Transverse colon (tissue), 4 donors: Measurements from ENCODE around the gene MASTL. TPM values are rescaled to one million over a fixed set of nuclear protein-coding genes. Genes with fewer than 3 reads are reported as not detected.

Experiments
- DNase-seq: peaks from one replicate; pipeline ENCODE4 v3.0.0-alpha.2; 2019
- H3K27ac ChIP-seq, 4 donors: fragments of 200-600 bp; sonication (generic); 2 replicates each; pipeline ENCODE4 v1.5.1; 2016 to 2018; ENCODE audit warnings: inconsistent platforms in 4 of 4
- H3K27me3 ChIP-seq: fragments of 200-600 bp; sonication (generic); 2 replicates; pipeline ENCODE4 v1.5.1; 2017; ENCODE audit warnings: inconsistent platforms
- H3K36me3 ChIP-seq, 4 donors: fragments of 200-600 bp; sonication (generic); 2 replicates each; pipeline ENCODE4 v1.5.1; 2017 to 2019; ENCODE audit warnings: inconsistent platforms in 4 of 4
- H3K4me1 ChIP-seq, 4 donors: fragments of 200-600 bp; sonication (generic); 2 replicates each; pipeline ENCODE4 v1.5.1; 2017 to 2020; ENCODE audit warnings: inconsistent platforms in 4 of 4
- H3K4me3 ChIP-seq, 4 donors: fragments of 200-600 bp; sonication (generic); 1 replicate in 1 of 4; 2 replicates in 3 of 4; pipeline versions ENCODE4 v1.5.1 to v1.6.1; 2017 to 2019; ENCODE audit warnings: inconsistent platforms in 4 of 4
- H3K9me3 ChIP-seq, 2 donors: fragments of 200-600 bp; sonication (generic); 2 replicates each; pipeline ENCODE4 v1.5.1; 2017 to 2019; ENCODE audit warnings: inconsistent platforms in 2 of 2
- EP300 ChIP-seq: sonication (generic); formaldehyde crosslinking; IDR thresholded peaks from one replicate; pipeline ENCODE4 v1.6.1; 2017; ENCODE audit warnings: antibody characterized with exemption, low read depth
- POLR2A ChIP-seq: fragments of 450-650 bp; IDR thresholded peaks from one replicate; pipeline ENCODE4 v1.6.1; 2016; ENCODE audit warnings: antibody characterized with exemption, mild to moderate bottlenecking, moderate library complexity
- POLR2AphosphoS5 ChIP-seq, 3 donors: sonication (generic); formaldehyde crosslinking; IDR thresholded peaks; one replicate each; pipeline ENCODE4 v1.6.1; 2016; ENCODE audit warnings: antibody characterized with exemption in 3 of 3
- WGBS, 2 donors: methylation state at CpG; one replicate each; pipeline ENCODE4 v1.1.5; 2018; ENCODE audit warnings: low coverage in 1 of 2; 5-methylcytosine and 5-hydroxymethylcytosine counted together
- in situ Hi-C, 4 donors: fragments of 200-750 bp; cut with MboI; loops; one replicate each; pipeline versions ENCODE4 v1.15.0 to v1.15.1; 2017; ENCODE audit warnings: low sequenced_read_pairs in 3 of 4, low pct_ligation_motif_present in 1 of 4, low pct_unique_long_range_greater_than_20kb in 1 of 4
- intact Hi-C: fragments of 100-400 bp; cut with DNase I; formaldehyde crosslinking; loops from one replicate; pipeline ENCODE4 v1.15.1; 2023; ENCODE audit warnings: low total_unique reads
- total RNA-seq, 4 donors: library from RNA; depleted of rRNA; stranded (reverse); fragments of >200 nt; gene quantifications; one replicate each; pipeline ENCODE4 v1.1.0, GENCODE V29; 2016
- TF ChIP-seq, protein P1 (sequence below), 5 experiments: fragments of 200-600 bp in 3 of 5; fragments of 450-650 bp in 2 of 5; sonication (generic) in 3 of 5; IDR thresholded peaks; 1 replicate in 2 of 5; 2 replicates in 3 of 5; pipeline ENCODE4 v1.5.1; 2016 to 2017; ENCODE audit warnings: antibody characterized with exemption in 5 of 5, inconsistent platforms in 3 of 5, mild to moderate bottlenecking in 2 of 5, moderate library complexity in 1 of 5

Gene MASTL
- total RNA-seq, 4 donors from 2014 or later: 1.6 to 7.6 (median 6.0) TPM

DNA sequence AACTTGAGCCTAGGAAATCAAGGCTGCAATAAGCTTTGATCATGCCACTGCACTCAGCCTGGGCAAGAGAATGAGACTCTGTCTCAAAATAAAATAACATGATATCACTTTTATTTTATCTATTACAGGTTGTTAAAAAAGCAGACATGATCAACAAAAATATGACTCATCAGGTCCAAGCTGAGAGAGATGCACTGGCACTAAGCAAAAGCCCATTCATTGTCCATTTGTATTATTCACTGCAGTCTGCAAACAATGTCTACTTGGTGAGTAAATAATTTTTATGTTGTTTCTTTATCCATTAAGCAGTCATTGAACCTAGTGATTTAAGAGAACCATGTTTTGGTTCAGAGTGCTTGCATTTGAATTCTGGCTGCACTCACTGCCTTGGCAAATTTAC is 3.3 kb downstream of the MASTL start:
- in situ Hi-C loops (no loop called here), intact Hi-C loops (no loop called here)
- Histone ChIP-seq H3K4me1 (peaks cover 0 to 16% (median 7%) of the 10 kb centered on the region in 4 donors), H3K4me3 (no peak overlapping the region), H3K9me3 (no peaks in the 10 kb centered on the region), H3K36me3 (peaks cover 0 to 41% (median 14%) of the 10 kb centered on the region in 4 donors), H3K27ac (no peak overlapping the region), H3K27me3 (no peaks in the 10 kb centered on the region)
- no peak for DNase-seq
- TF ChIP-seq POLR2AphosphoS5 (IDR thresholded peaks at IDR 0.05) (no peak), POLR2A (no peak), EP300 (no peak)
- TF ChIP-seq, protein P1, sequence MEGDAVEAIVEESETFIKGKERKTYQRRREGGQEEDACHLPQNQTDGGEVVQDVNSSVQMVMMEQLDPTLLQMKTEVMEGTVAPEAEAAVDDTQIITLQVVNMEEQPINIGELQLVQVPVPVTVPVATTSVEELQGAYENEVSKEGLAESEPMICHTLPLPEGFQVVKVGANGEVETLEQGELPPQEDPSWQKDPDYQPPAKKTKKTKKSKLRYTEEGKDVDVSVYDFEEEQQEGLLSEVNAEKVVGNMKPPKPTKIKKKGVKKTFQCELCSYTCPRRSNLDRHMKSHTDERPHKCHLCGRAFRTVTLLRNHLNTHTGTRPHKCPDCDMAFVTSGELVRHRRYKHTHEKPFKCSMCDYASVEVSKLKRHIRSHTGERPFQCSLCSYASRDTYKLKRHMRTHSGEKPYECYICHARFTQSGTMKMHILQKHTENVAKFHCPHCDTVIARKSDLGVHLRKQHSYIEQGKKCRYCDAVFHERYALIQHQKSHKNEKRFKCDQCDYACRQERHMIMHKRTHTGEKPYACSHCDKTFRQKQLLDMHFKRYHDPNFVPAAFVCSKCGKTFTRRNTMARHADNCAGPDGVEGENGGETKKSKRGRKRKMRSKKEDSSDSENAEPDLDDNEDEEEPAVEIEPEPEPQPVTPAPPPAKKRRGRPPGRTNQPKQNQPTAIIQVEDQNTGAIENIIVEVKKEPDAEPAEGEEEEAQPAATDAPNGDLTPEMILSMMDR (IDR thresholded peaks at IDR 0.05): no peak

DNA sequence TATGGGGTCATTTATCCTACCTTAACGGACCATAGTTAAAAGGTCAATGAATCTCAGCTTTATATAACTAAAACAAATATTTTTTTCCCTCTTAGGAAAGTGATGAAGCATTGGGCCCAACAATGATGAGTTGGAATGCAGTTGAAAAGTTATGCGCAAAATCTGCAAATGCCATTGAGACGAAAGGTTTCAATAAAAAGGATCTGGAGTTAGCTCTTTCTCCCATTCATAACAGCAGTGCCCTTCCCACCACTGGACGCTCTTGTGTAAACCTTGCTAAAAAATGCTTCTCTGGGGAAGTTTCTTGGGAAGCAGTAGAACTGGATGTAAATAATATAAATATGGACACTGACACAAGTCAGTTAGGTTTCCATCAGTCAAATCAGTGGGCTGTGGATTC is 14.7 kb downstream of the MASTL start:
- TF ChIP-seq EP300: no peak
- TF ChIP-seq POLR2A: no peak
- TF ChIP-seq POLR2AphosphoS5 (IDR thresholded peaks at IDR 0.05): no peak
- TF ChIP-seq, protein P1 (IDR thresholded peaks at IDR 0.05): no peak
- in situ Hi-C loops (no loop called here), intact Hi-C loops (no loop called here)
- H3K36me3 ChIP-seq: peaks cover 0 to 51% (median 15%) of the 10 kb centered on the region in 4 donors
- no peak overlapping the region for H3K27ac ChIP-seq
- no peak for DNase-seq
- no peaks in the 10 kb centered on the region for H3K4me1 ChIP-seq
- H3K27me3 ChIP-seq: no peaks in the 10 kb centered on the region
- WGBS, 2 donors: 83 to 91% methylated on average over 4 of the region's 4 CpGs
- H3K9me3 ChIP-seq: no peaks in the 10 kb centered on the region
- no peak overlapping the region for H3K4me3 ChIP-seq

DNA sequence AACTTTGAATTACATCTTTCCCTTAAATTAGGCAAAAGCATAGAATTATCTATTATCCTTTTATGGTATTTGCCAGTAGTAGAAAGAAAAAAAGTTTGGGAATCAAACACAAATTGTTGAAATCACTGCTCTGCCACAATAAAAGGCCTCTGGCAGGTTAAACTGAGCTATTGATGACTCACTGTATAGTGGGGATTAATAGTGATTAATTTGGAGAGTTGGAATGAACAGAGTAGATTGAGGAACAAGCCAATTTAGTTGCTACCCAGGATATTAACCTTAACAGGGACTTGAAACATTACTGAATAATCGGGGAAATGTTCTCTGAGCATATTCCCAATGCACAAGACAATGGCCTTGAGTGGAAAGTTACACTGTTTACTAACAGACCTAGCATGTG is 33.1 kb downstream of the MASTL start:
- Histone ChIP-seq H3K27ac (no peak overlapping the region), H3K4me3 (no peak overlapping the region), H3K9me3 (no peaks in the 10 kb centered on the region), H3K4me1 (no peaks in the 10 kb centered on the region), H3K36me3 (peaks cover 0 to 12% (median 5%) of the 10 kb centered on the region in 4 donors), H3K27me3 (no peaks in the 10 kb centered on the region)
- 92% methylated on average over 1 of the region's 1 CpG; no CpG with 5 or more reads in 1 of the 2 donors for WGBS, 2 donors
- no peak for DNase-seq
- intact Hi-C loops (no loop called here), in situ Hi-C loops (no loop called here)
- no peak for TF ChIP-seq EP300
- no peak for TF ChIP-seq POLR2AphosphoS5 (IDR thresholded peaks at IDR 0.05)
- no peak for TF ChIP-seq POLR2A
- TF ChIP-seq, protein P1 (IDR thresholded peaks at IDR 0.05): no peak

DNA sequence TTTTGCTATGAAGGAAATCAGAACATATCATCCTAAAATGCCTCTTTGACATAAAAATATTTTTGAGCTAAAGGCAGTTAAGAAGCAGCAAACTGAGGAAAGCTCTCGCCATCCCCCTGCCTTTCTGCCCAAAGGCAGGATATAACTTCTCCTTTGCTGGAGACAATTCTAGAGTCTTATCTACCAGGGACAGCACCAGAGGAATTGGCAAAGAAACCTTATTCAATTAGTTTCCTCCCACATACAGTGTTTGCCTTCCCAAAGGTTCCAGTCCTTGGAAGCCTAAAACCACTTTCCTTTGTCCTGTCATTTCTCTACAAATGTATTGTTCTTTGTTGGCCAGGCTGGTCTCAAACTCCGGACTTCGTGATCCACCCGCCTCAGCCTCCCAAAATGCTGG is 33.7 kb downstream of the MASTL start:
- Histone ChIP-seq H3K27me3 (no peaks in the 10 kb centered on the region), H3K4me3 (no peak overlapping the region), H3K9me3 (no peaks in the 10 kb centered on the region), H3K4me1 (no peaks in the 10 kb centered on the region), H3K27ac (no peak overlapping the region), H3K36me3 (peaks cover 0 to 12% (median 5%) of the 10 kb centered on the region in 4 donors)
- 94 to 97% methylated on average over 4 of the region's 4 CpGs for WGBS, 2 donors
- intact Hi-C loops (no loop called here), in situ Hi-C loops (no loop called here)
- TF ChIP-seq EP300: no peak
- TF ChIP-seq, protein P1 (IDR thresholded peaks at IDR 0.05): no peak
- no peak for DNase-seq
